Measurements from ENCODE around the gene DDX56. TPM values are rescaled to one million over a fixed set of nuclear protein-coding genes. Genes with fewer than 3 reads are reported as not detected.

The DDX56 gene, protein sequence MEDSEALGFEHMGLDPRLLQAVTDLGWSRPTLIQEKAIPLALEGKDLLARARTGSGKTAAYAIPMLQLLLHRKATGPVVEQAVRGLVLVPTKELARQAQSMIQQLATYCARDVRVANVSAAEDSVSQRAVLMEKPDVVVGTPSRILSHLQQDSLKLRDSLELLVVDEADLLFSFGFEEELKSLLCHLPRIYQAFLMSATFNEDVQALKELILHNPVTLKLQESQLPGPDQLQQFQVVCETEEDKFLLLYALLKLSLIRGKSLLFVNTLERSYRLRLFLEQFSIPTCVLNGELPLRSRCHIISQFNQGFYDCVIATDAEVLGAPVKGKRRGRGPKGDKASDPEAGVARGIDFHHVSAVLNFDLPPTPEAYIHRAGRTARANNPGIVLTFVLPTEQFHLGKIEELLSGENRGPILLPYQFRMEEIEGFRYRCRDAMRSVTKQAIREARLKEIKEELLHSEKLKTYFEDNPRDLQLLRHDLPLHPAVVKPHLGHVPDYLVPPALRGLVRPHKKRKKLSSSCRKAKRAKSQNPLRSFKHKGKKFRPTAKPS
- total RNA-seq = 10 to 100 TPM; 31.8 to 42.2 (median 36.5) TPM
- long read RNA-seq, transcript DDX56-201 (14 exons, 2,336 nt) = major isoform, 6 of 10 reads
- long read RNA-seq, partial matches to known transcripts = 2 of 10 reads
- long read RNA-seq, other reads (novel, unspliced or antisense) = 1 of 10 reads

DNA sequence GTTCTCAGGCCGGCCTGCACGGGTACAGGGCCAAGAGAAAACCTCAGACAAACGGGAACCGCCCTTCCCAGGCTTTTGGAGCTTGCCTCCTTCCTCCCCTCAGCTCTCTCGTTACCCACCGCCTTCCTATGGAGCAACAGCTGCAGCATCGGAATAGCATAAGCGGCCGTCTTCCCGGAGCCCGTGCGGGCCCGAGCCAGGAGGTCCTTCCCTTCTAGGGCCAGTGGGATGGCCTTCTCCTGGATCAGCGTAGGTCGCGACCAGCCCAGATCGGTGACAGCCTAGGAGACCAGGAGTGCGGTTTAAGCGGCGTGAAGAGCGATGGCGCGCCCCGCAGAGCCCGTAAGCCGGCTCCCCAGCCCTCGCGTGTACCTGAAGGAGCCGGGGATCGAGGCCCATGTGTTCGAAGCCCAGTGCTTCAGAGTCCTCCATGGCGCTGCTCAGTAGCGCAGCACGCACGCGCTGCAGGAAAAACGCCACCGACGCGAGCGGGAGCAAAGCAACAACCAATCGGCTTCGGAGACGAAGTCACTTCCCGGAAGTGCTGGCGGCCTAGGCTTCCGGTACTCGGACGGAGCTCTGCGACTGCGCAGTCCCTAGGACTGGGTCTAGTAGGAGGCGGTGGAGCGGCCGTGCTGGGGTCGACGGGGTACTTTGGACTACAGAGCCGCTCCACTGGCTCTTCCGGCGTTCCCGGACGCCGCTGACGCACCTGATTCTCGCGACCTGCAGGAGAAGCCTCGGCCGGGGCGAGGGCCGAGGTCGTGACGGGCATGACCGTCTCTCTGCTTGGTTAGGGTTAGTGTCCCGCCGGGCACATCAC lies at the start of gene DDX56:
TSS of gene DDX56 (minus strand) at position 445 of the 823 bp plus-strand sequence. CDS start at position 432, 13 bp downstream.
- intact Hi-C loops (cut with DNase I) = no loop called here
- TF ChIP-seq POLR2A (IDR thresholded peaks at IDR 0.05) = peak; percentile 90
- TF ChIP-seq, protein P1, sequence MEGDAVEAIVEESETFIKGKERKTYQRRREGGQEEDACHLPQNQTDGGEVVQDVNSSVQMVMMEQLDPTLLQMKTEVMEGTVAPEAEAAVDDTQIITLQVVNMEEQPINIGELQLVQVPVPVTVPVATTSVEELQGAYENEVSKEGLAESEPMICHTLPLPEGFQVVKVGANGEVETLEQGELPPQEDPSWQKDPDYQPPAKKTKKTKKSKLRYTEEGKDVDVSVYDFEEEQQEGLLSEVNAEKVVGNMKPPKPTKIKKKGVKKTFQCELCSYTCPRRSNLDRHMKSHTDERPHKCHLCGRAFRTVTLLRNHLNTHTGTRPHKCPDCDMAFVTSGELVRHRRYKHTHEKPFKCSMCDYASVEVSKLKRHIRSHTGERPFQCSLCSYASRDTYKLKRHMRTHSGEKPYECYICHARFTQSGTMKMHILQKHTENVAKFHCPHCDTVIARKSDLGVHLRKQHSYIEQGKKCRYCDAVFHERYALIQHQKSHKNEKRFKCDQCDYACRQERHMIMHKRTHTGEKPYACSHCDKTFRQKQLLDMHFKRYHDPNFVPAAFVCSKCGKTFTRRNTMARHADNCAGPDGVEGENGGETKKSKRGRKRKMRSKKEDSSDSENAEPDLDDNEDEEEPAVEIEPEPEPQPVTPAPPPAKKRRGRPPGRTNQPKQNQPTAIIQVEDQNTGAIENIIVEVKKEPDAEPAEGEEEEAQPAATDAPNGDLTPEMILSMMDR (IDR thresholded peaks at IDR 0.05) = no peak
- peaks cover 9 to 52% (median 30%) of the 10 kb centered on the region in 4 donors for H3K36me3 ChIP-seq

GRCh38 chr7:44622342-44623151 lies 48.8 kb upstream of the DDX56 start:
- peaks cover 0 to 22% (median 9%) of the 10 kb centered on the region in 4 donors for H3K4me1 ChIP-seq
- DNase-seq (no peak), ATAC-seq (peak; percentile 76 to 94 (median 84))
- 22% methylated on average over 4 of the region's 5 CpGs for WGBS (ENCODE audit: insufficient coverage, low coverage, low lambda C conversion rate, missing lambda C conversion rate)
- H3K9me3 ChIP-seq = no peaks in the 10 kb centered on the region
- H3K27me3 ChIP-seq = no peaks in the 10 kb centered on the region
- peak overlapping the region; percentile 32 to 53 (median 44) for H3K27ac ChIP-seq
- no peak overlapping the region for H3K4me3 ChIP-seq
- H3K36me3 ChIP-seq = peaks cover 0 to 6% (median 0%) of the 10 kb centered on the region in 4 donors
- intact Hi-C loops (cut with DNase I) = no loop called here
- TF ChIP-seq, protein P1 (IDR thresholded peaks at IDR 0.05) = no peak
- TF ChIP-seq POLR2A (IDR thresholded peaks at IDR 0.05) = no peak

More for the DNA sequence above, at the start of gene DDX56:
- peak; percentile 95 to 97 (median 97) for ATAC-seq
- DNase-seq = peak; percentile 97
- Histone ChIP-seq H3K27ac (peak within 1 kb of the TSS; percentile 71 to 84 (median 75)), H3K27me3 (no peaks in the 10 kb centered on the region), H3K4me1 (peaks cover 2 to 8% (median 5%) of the 10 kb centered on the region in 4 donors), H3K4me3 (peak within 1 kb of the TSS; percentile 81 to 98 (median 93)), H3K9me3 (no peaks in the 10 kb centered on the region)
- 0% methylated on average over 13 of the region's 74 CpGs for WGBS (ENCODE audit: insufficient coverage, low coverage, low lambda C conversion rate, missing lambda C conversion rate)

- peak overlapping the region in 2 of 3 donors; percentile 44 to 53 for H3K27ac ChIP-seq
- intact Hi-C loops (cut with DNase I) = no loop called here
- H3K4me3 ChIP-seq = no peak overlapping the region
- H3K4me1 ChIP-seq = peaks cover 0 to 22% (median 9%) of the 10 kb centered on the region in 4 donors
- no peak for ATAC-seq
- TF ChIP-seq, protein P1 (IDR thresholded peaks at IDR 0.05) = no peak
- H3K27me3 ChIP-seq = no peaks in the 10 kb centered on the region
- 84% methylated on average over 4 of the region's 5 CpGs for WGBS (ENCODE audit: insufficient coverage, low coverage, low lambda C conversion rate, missing lambda C conversion rate)
- H3K36me3 ChIP-seq = peaks cover 0 to 6% (median 0%) of the 10 kb centered on the region in 4 donors
- DNase-seq = no peak
- no peaks in the 10 kb centered on the region for H3K9me3 ChIP-seq
These were observed 48.0 kb upstream of the DDX56 start for GRCh38 chr7:44621750-44622103.
